ENCODE measurements around the gene KAZN. TPM values are rescaled to one million over a fixed set of nuclear protein-coding genes. Genes with fewer than 3 reads are reported as not detected.

KAZN gene
- total RNA-seq, 2 experiments from 2014 or later, result 0.22 to 0.55 TPM

DNA sequence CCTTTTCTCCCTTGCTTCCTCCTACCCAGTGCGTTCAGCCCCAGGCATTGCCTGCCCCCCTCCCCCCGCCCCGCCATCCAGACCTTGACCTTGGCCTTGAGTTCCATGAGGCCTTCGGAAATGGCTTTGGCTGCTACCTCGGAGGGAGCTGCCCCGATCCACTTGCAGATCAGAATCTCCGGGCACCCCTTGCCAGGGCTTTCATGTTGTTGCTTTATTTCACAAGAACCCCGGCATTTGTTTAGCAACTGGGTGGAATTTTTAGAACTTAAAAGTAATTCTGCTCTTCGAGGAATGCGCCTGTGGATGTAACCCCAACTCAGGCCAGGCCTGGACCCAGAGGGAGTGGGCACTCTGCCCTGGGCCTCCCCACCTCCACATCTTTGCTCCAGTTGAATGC, 401.0 kb downstream of the KAZN start:
- TF ChIP-seq, protein P1, sequence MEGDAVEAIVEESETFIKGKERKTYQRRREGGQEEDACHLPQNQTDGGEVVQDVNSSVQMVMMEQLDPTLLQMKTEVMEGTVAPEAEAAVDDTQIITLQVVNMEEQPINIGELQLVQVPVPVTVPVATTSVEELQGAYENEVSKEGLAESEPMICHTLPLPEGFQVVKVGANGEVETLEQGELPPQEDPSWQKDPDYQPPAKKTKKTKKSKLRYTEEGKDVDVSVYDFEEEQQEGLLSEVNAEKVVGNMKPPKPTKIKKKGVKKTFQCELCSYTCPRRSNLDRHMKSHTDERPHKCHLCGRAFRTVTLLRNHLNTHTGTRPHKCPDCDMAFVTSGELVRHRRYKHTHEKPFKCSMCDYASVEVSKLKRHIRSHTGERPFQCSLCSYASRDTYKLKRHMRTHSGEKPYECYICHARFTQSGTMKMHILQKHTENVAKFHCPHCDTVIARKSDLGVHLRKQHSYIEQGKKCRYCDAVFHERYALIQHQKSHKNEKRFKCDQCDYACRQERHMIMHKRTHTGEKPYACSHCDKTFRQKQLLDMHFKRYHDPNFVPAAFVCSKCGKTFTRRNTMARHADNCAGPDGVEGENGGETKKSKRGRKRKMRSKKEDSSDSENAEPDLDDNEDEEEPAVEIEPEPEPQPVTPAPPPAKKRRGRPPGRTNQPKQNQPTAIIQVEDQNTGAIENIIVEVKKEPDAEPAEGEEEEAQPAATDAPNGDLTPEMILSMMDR (IDR thresholded peaks at IDR 0.05), result no peak
- Mint-ChIP-seq H3K4me1 (ENCODE audit: low read depth) (no peaks in the 10 kb centered on the region), H3K36me3 (ENCODE audit: low read depth) (no peaks in the 10 kb centered on the region), H3K27me3 (no peaks in the 10 kb centered on the region), H3K4me3 (no peak overlapping the region), H3K9me3 (no peaks in the 10 kb centered on the region), H3K27ac (no peak overlapping the region)
- Histone ChIP-seq H3K4me3 (ENCODE audit: low read length) (no peak overlapping the region), H3K27me3 (ENCODE audit: control insufficient read depth in 1 of 2, insufficient read depth in 2 of 2, low read length in 2 of 2) (no peaks in the 10 kb centered on the region), H3K9me3 (ENCODE audit: control insufficient read depth in 1 of 2, insufficient read depth in 1 of 2, low read length in 2 of 2) (no peaks in the 10 kb centered on the region), H3K27ac (ENCODE audit: low read depth in 1 of 2, low read length in 2 of 2) (no peak overlapping the region), H3K4me1 (ENCODE audit: insufficient read depth, low read length) (no peaks in the 10 kb centered on the region), H3K36me3 (ENCODE audit: insufficient read depth, low read length) (no peaks in the 10 kb centered on the region)
- no peak for ATAC-seq (ENCODE audit: poor library complexity)
- POLR2A ChIA-PET, result no interaction called here
- DNase-seq, result no peak
- intact Hi-C loops (cut with DNase I, micrococcal nuclease), result no loop called here
- CTCF ChIA-PET, result no interaction called here

GRCh38 chr1:15000030-15000429, 401.5 kb downstream of the KAZN start:
- H3K4me3 ChIP-seq (ENCODE audit: low read length), result no peak overlapping the region
- H3K4me1 Mint-ChIP-seq (ENCODE audit: low read depth), result no peaks in the 10 kb centered on the region
- H3K4me3 Mint-ChIP-seq, result no peak overlapping the region
- no peak for ATAC-seq (ENCODE audit: poor library complexity)
- ChIA-PET CTCF (no interaction called here), POLR2A (no interaction called here)
- no peak overlapping the region for H3K27ac ChIP-seq (ENCODE audit: low read depth in 1 of 2, low read length in 2 of 2)
- H3K36me3 ChIP-seq (ENCODE audit: insufficient read depth, low read length), result no peaks in the 10 kb centered on the region
- H3K36me3 Mint-ChIP-seq (ENCODE audit: low read depth), result no peaks in the 10 kb centered on the region
- TF ChIP-seq, protein P1 (IDR thresholded peaks at IDR 0.05), result no peak
- no peak for DNase-seq
- H3K9me3 ChIP-seq (ENCODE audit: control insufficient read depth in 1 of 2, insufficient read depth in 1 of 2, low read length in 2 of 2), result no peaks in the 10 kb centered on the region
- no peaks in the 10 kb centered on the region for H3K27me3 ChIP-seq (ENCODE audit: control insufficient read depth in 1 of 2, insufficient read depth in 2 of 2, low read length in 2 of 2)
- intact Hi-C loops (cut with DNase I, micrococcal nuclease), result no loop called here
- H3K27me3 Mint-ChIP-seq, result no peaks in the 10 kb centered on the region
- H3K27ac Mint-ChIP-seq, result no peak overlapping the region
- no peaks in the 10 kb centered on the region for H3K9me3 Mint-ChIP-seq
- H3K4me1 ChIP-seq (ENCODE audit: insufficient read depth, low read length), result no peaks in the 10 kb centered on the region

DNA sequence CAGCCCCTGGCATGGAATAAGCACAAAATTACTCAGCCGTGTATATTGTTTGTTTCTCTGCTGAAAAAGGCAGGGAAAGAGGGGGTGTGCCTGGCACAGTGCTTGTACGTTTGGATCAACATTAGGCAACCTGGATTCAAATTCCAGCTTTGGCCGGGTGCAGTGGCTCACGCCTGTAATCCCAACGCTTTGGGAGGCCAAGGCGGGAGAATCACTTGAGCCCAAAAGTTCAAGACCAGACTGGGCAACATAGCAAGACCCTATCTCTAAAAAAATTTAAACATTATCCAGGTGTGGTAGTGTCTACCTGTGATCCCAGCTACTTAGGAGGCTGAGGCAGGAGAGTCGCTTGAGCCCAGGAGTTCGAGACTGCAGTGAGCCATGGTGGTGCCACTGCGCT, 402.2 kb downstream of the KAZN start:
- POLR2A ChIA-PET, result no interaction called here
- H3K4me3 Mint-ChIP-seq, result no peak overlapping the region
- H3K36me3 ChIP-seq (ENCODE audit: insufficient read depth, low read length), result no peaks in the 10 kb centered on the region
- H3K4me1 ChIP-seq (ENCODE audit: insufficient read depth, low read length), result no peaks in the 10 kb centered on the region
- H3K4me1 Mint-ChIP-seq (ENCODE audit: low read depth), result no peaks in the 10 kb centered on the region
- no peaks in the 10 kb centered on the region for H3K9me3 Mint-ChIP-seq
- H3K27me3 ChIP-seq (ENCODE audit: control insufficient read depth in 1 of 2, insufficient read depth in 2 of 2, low read length in 2 of 2), result no peaks in the 10 kb centered on the region
- no peaks in the 10 kb centered on the region for H3K27me3 Mint-ChIP-seq
- TF ChIP-seq, protein P1 (IDR thresholded peaks at IDR 0.05), result no peak
- no peaks in the 10 kb centered on the region for H3K9me3 ChIP-seq (ENCODE audit: control insufficient read depth in 1 of 2, insufficient read depth in 1 of 2, low read length in 2 of 2)
- DNase-seq, result no peak
- no peak overlapping the region for H3K4me3 ChIP-seq (ENCODE audit: low read length)
- CTCF ChIA-PET, result no interaction called here
- no peak overlapping the region for H3K27ac ChIP-seq (ENCODE audit: low read depth in 1 of 2, low read length in 2 of 2)
- no peaks in the 10 kb centered on the region for H3K36me3 Mint-ChIP-seq (ENCODE audit: low read depth)
- intact Hi-C loops (cut with DNase I, micrococcal nuclease), result no loop called here
- no peak for ATAC-seq (ENCODE audit: poor library complexity)
- no peak overlapping the region for H3K27ac Mint-ChIP-seq

All from CD4-positive, alpha-beta T cell (primary cell).